Measurements from ENCODE around the gene AARSD1.
A peak's percentile ranks its signal among the peaks of the same experiment; 100 is the strongest.
"Not testable (repeated sequence)": the region's sequence is repeated elsewhere in the genome, so short reads cannot be mapped to it uniquely, and the experiment has no call there.

AARSD1 gene

DNA sequence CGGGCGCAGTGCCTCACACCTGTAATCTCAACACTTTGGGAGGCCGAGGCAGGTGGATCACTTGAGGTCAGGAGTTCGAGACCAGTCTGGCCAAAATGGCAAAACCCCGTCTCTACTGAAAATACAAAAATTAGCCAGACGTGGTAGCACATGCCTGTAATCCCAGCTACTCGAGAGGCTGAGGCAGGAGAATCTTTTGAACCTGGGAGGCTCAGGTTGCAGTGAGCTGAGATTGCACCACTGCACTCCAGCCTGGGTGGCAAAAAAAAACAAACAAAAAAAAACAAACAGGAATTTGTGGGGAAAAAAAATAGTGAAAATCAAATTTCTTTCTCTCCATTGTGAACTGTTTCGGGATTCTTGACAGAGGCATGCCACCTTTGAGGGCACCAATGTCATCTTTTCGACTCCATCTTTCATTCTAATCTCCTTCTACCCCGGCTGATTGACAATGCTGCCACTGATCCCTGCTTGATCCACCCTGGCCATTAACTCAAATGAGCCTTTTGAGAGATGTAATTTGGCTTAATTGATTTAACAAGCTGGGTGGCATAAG, 44.7 kb downstream of the AARSD1 start:
- DNase-seq (ENCODE audit: low spot score): not testable (repeated sequence)

- no peak for DNase-seq (ENCODE audit: low spot score)
These were observed 45.2 kb downstream of the AARSD1 start for GRCh38 chr17:42918902-42919521.

GRCh38 chr17:42917236-42917603, 47.0 kb downstream of the AARSD1 start:
- DNase-seq (ENCODE audit: low spot score): no peak

- DNase-seq (ENCODE audit: low spot score): not testable (repeated sequence)
These were observed 47.6 kb downstream of the AARSD1 start for GRCh38 chr17:42916388-42917235.

DNA sequence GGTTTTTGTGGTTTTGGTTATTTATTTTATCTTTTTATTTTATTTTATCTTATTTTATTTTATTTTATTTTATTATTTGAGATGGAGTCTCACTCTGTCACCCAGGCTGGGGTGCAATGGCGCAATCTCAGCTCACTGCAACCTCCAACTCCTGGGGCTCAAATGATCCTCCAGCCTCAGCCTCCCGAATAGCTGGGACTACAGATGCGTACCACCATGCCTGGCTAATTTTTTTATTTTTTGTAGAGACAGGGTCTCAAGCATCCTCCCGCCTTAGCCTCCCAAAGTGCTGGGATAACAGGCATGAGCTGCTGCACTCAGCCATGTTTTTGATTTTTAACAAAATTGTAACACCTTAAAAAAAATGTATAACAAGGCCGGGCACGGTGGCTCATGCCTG, 49.0 kb downstream of the AARSD1 start:
- DNase-seq (ENCODE audit: low spot score): not testable (repeated sequence)

GRCh38 chr17:42913981-42914617, 50.2 kb downstream of the AARSD1 start:
- no peak for DNase-seq (ENCODE audit: low spot score)

GRCh38 chr17:42913522-42913921, 50.7 kb downstream of the AARSD1 start:
- DNase-seq (ENCODE audit: low spot score): no peak

DNA sequence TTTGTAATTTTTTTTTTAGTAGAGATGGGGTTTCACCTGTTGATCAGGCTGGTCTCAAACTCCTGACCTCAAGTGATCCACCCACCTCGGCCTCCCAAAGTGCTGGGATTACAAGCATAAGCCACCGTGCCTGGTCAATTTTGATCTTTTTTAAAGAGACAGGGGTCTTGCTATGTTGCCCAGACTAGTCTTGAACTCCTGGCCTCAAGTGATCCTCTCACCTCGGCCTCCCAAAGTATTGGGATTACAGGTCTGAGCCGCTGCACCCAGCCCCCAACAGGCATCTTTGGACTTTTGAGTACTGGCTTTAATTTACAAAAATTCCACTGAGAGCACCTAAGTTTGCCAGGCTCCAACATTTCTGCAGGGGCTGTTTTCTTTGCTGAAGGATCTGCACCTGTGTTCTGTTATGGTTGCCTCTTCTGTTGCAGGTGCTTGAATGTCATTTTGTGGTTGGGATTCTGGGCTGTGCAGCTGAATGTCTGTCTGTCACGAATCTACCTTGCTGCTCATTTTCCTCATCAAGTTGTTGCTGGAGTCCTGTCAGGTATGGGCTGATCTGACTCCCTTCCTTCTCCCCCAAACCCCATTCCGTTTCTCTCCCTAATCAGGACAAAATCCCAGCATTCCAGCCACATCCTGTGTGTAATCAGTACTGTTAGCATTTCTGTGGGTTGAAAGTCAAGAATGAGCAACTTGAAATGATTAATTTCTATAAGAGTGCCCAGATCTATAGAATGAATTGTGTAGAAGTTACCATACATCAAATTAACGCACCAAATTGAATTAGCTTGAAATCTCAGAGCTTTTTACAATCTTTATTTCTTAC, 55.2 kb downstream of the AARSD1 start:
- DNase-seq (ENCODE audit: low spot score): no peak

- no peak for DNase-seq (ENCODE audit: low spot score)
These were observed 57.3 kb downstream of the AARSD1 start for GRCh38 chr17:42906772-42907446.

- DNase-seq (ENCODE audit: low spot score): peak; percentile 30
These were observed 60.2 kb downstream of the AARSD1 start for GRCh38 chr17:42904110-42904469.

GRCh38 chr17:42901535-42902229, 62.6 kb downstream of the AARSD1 start:
- DNase-seq (ENCODE audit: low spot score): no peak

Data from D341Med (cell line).